Activated T-cell treated with anti-CD3 and anti-CD28 coated beads, Interleukin-2, amount 50 U/mL, for 72 hours (primary cell): Measurements from ENCODE around the gene ZIC2. TPM values are rescaled to one million over a fixed set of nuclear protein-coding genes. Genes with fewer than 3 reads are reported as not detected.

Experiments
- ATAC-seq, 2 donors: fragments of 150-1000 bp; cut with Tn5 transposase; replicated peaks in 1 of 2; 2 replicates each; pipeline ENCODE4 v1.10.0; 2021; ENCODE audit warnings: moderate library complexity in 2 of 2, mild to moderate bottlenecking in 1 of 2
- DNase-seq, 2 donors: peaks; one replicate each; pipeline ENCODE4 v3.0.0; 2021 to 2022; ENCODE audit warnings: mixed read lengths in 1 of 2
- H3K27ac Mint-ChIP-seq: one replicate; pipeline ENCODE4 v1.8.0; 2022; ENCODE audit warnings: mild to moderate bottlenecking, moderate library complexity, mixed read lengths
- H3K27me3 Mint-ChIP-seq: one replicate; pipeline ENCODE4 v1.8.0; 2022; ENCODE audit warnings: low read depth, mixed read lengths
- H3K36me3 Mint-ChIP-seq, 2 donors: one replicate each; pipeline ENCODE4 v1.8.0; 2022; ENCODE audit warnings: mixed read lengths in 2 of 2, mild to moderate bottlenecking in 1 of 2; ENCODE audit not compliant: insufficient read depth in 2 of 2
- H3K4me1 Mint-ChIP-seq: one replicate; pipeline ENCODE4 v1.8.0; 2022; ENCODE audit warnings: low read depth, mixed read lengths
- H3K4me3 Mint-ChIP-seq, 2 donors: one replicate each; pipeline ENCODE4 v1.8.0; 2022; ENCODE audit warnings: mild to moderate bottlenecking in 2 of 2, mixed read lengths in 2 of 2, moderate library complexity in 2 of 2
- H3K9me3 Mint-ChIP-seq, 2 donors: one replicate each; pipeline ENCODE4 v1.8.0; 2022; ENCODE audit warnings: mixed read lengths in 2 of 2
- total RNA-seq, 2 donors: library from RNA; stranded (reverse); gene quantifications; one replicate each; pipeline ENCODE4 v1.2.3, GENCODE V29; 2022

ZIC2 gene
- total RNA-seq, 2 donors from 2014 or later = 0.25 TPM; not detected in 1

DNA sequence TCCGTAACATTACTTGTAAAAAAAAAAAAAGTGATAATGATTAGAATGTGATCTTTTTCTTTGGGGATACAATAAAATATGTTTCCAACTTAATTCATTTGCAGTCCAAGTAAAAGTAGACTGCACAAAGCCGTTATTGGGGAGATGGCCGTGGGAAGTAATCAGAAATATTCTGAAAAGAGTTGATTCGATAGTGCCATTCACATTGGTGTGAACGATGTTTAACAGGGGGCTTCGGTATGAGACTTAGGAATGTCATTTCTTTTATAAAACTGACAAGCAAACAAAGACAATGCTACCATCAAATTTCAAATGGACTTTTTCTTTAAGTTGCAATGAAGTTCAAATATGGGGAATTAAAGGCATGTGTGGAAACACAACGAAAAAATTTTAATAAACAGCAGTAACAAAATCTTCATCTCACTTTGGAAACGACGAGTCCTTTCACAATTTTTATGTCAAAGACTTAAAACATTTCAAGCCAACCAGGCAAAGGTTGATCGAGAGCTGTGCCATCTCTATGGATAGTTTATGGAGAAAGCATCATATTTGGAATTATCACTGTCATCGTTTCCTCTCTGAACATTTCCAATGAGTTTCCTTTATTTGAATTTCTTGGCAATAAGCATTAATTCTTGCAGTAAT, 8.3 kb upstream of the ZIC2 start:
- Mint-ChIP-seq H3K9me3 (no peaks in the 10 kb centered on the region), H3K4me3 (no peak overlapping the region), H3K27ac (peak overlapping the region; percentile 26), H3K4me1 (peaks cover 21% of the 10 kb centered on the region), H3K36me3 (peaks cover 8 to 13% of the 10 kb centered on the region in 2 donors), H3K27me3 (peaks cover 83% of the 10 kb centered on the region)
- ATAC-seq (no peak), DNase-seq (no peak)

- Mint-ChIP-seq H3K4me1 (peaks cover 24% of the 10 kb centered on the region), H3K4me3 (no peak overlapping the region), H3K9me3 (no peaks in the 10 kb centered on the region), H3K27me3 (peaks cover 88% of the 10 kb centered on the region), H3K27ac (peak overlapping the region; percentile 26), H3K36me3 (peaks cover 9 to 13% of the 10 kb centered on the region in 2 donors)
- no peak for ATAC-seq
- no peak for DNase-seq
Observed at GRCh38 chr13:99973808-99974185, 7.8 kb upstream of the ZIC2 start.

DNA sequence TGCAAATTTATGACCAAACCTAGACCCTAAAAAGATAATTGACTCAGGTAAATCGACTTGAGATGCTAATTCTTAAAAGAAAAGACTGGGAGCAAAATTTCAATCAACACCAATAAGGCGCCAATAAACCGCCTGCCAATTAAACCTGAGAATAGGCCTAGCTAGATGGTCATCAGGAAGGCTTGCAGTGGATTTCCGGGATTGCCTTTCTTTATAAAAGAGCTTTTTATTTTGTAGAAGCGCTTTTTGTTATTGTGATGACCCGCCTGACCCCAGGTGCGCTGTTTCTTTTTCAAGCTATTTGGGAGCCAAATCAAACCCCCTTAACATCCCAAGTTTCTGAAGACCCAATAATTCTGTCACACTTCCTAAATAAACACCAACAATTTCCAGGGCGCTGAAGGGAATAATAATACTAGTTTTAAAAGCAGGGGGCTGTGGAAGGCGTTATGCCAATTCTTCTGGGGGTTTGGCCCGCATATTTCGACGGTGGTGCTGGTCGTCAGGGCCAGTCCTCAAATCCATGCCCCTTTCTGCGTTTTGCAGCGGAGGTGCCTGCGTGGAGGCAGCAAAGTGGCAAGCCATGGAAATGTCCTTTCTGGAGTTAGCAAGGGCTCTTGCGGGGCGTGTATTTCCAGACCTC, 7.2 kb upstream of the ZIC2 start:
- ATAC-seq (no peak), DNase-seq (no peak)
- Mint-ChIP-seq H3K4me1 (peaks cover 20% of the 10 kb centered on the region), H3K27ac (no peak overlapping the region), H3K9me3 (no peaks in the 10 kb centered on the region), H3K4me3 (no peak overlapping the region), H3K27me3 (peaks cover 85% of the 10 kb centered on the region), H3K36me3 (peaks cover 7 to 12% of the 10 kb centered on the region in 2 donors)

GRCh38 chr13:99974939-99975561, 6.5 kb upstream of the ZIC2 start:
- H3K27ac Mint-ChIP-seq = no peak overlapping the region
- H3K4me3 Mint-ChIP-seq = no peak overlapping the region
- H3K36me3 Mint-ChIP-seq = peaks cover 5 to 8% of the 10 kb centered on the region in 2 donors
- DNase-seq (no peak), ATAC-seq (no peak)
- H3K4me1 Mint-ChIP-seq = peaks cover 15% of the 10 kb centered on the region
- H3K9me3 Mint-ChIP-seq = no peaks in the 10 kb centered on the region
- peaks cover 79% of the 10 kb centered on the region for H3K27me3 Mint-ChIP-seq

GRCh38 chr13:99975626-99976025, 6.0 kb upstream of the ZIC2 start:
- no peak overlapping the region for H3K27ac Mint-ChIP-seq

DNA sequence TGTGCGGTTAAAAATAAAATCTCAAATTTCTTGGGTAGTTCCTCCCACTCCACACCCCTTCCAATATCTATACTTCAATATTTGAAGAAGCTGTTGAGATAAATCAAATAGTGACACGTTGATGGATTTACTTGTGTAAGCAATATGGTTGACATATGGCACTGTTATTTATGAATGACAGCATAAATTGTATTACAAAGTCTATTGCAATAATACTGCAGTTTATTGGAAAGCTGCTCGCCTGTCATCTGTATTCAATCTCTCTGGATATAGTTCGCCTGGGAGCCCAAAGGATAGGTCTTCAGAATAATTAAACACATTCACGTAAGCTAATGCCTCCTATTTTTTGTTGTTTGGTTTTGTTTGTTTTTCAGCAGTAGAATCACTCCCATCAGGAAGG, 5.0 kb upstream of the ZIC2 start:
- no peak for ATAC-seq

More at GRCh38 chr13:99975626-99976025, 6.0 kb upstream of the ZIC2 start:
- H3K9me3 Mint-ChIP-seq = no peaks in the 10 kb centered on the region
- H3K27me3 Mint-ChIP-seq = peaks cover 77% of the 10 kb centered on the region
- H3K4me3 Mint-ChIP-seq = no peak overlapping the region
- ATAC-seq (no peak), DNase-seq (no peak)
- H3K4me1 Mint-ChIP-seq = peaks cover 13% of the 10 kb centered on the region
- peaks cover 5 to 7% of the 10 kb centered on the region in 2 donors for H3K36me3 Mint-ChIP-seq

GRCh38 chr13:99977334-99977911, 4.2 kb upstream of the ZIC2 start:
- Mint-ChIP-seq H3K4me1 (peaks cover 6% of the 10 kb centered on the region), H3K27ac (no peak overlapping the region), H3K27me3 (peaks cover 68% of the 10 kb centered on the region), H3K4me3 (no peak overlapping the region), H3K9me3 (no peaks in the 10 kb centered on the region), H3K36me3 (peaks cover 2 to 7% of the 10 kb centered on the region in 2 donors)
- ATAC-seq = no peak
- no peak for DNase-seq

More for the DNA sequence above, 5.0 kb upstream of the ZIC2 start:
- DNase-seq = no peak
- Mint-ChIP-seq H3K36me3 (peaks cover 5 to 7% of the 10 kb centered on the region in 2 donors), H3K27me3 (peaks cover 76% of the 10 kb centered on the region), H3K9me3 (no peaks in the 10 kb centered on the region), H3K4me3 (no peak overlapping the region), H3K4me1 (peaks cover 13% of the 10 kb centered on the region), H3K27ac (no peak overlapping the region)

GRCh38 chr13:99977912-99978798, 3.4 kb upstream of the ZIC2 start:
- Mint-ChIP-seq H3K27me3 (peaks cover 68% of the 10 kb centered on the region), H3K27ac (no peak overlapping the region), H3K9me3 (no peaks in the 10 kb centered on the region), H3K36me3 (peaks cover 1 to 6% of the 10 kb centered on the region in 2 donors), H3K4me1 (peaks cover 5% of the 10 kb centered on the region), H3K4me3 (peak overlapping the region; percentile 46 to 50)
- DNase-seq = no peak
- no peak for ATAC-seq

GRCh38 chr13:99978799-99979452, 2.7 kb upstream of the ZIC2 start:
- Mint-ChIP-seq H3K27me3 (peaks cover 68% of the 10 kb centered on the region), H3K36me3 (peaks cover 1% of the 10 kb centered on the region in 2 donors), H3K4me1 (peaks cover 5% of the 10 kb centered on the region), H3K27ac (no peak overlapping the region), H3K9me3 (no peaks in the 10 kb centered on the region), H3K4me3 (peak overlapping the region; percentile 46 to 50)
- ATAC-seq (no peak), DNase-seq (no peak)

DNA sequence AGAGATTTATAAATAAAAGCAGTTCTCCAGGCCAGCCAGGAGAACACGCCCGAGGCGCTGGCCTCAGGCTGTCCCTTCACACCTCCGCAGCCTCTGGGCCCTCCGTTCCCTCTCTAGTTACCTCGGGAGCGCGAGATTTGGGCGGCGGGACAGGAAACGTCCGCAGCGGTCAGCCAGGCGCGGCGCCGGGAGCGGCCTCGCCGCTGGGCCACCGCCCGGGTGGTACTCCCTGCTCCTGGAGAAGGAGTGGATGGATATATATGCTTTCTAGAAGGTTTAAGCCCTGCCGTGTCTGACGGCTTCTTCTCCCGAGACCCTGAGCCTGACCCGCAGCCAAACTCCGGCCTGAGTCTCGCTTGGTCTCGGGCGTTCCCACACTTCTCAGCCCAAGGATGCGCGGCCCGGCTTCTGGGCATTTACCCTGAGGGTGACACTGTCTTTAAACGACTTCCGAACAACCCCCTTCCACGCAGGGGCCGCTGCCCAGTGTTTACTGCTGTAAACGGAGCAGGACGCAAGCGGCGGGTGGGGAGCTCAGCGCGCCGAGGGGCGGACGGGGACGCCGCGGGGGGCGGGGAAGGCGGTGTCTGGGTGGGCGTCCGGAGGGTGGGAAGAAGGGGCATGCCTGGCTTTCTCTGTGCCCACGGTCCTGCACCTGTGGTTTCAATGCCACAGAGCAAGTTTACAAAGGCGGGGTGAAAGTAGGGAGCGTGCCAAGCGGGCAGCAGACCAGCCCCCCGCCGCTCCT, 2.0 kb upstream of the ZIC2 start:
- DNase-seq = no peak
- Mint-ChIP-seq H3K9me3 (no peaks in the 10 kb centered on the region), H3K4me3 (peak overlapping the region; percentile 22 to 44)

GRCh38 chr13:99980201-99980823, 1.3 kb upstream of the ZIC2 start:
- peak; percentile 76 to 81 for ATAC-seq
- Mint-ChIP-seq H3K27me3 (peaks cover 62% of the 10 kb centered on the region), H3K36me3 (peaks cover 0 to 1% of the 10 kb centered on the region in 2 donors), H3K9me3 (no peaks in the 10 kb centered on the region), H3K27ac (no peak overlapping the region), H3K4me1 (peaks cover 5% of the 10 kb centered on the region), H3K4me3 (peak overlapping the region; percentile 63 to 68)
- peak; percentile 73 to 77 for DNase-seq

More for the DNA sequence above, 2.0 kb upstream of the ZIC2 start:
- H3K27ac Mint-ChIP-seq = no peak overlapping the region
- H3K27me3 Mint-ChIP-seq = peaks cover 68% of the 10 kb centered on the region
- H3K4me1 Mint-ChIP-seq = peaks cover 5% of the 10 kb centered on the region
- no peak for ATAC-seq
- H3K36me3 Mint-ChIP-seq = peaks cover 0 to 1% of the 10 kb centered on the region in 2 donors
